Psoas muscle (tissue), 8 donors: ENCODE results near the gene IL10RB. TPM values are rescaled to one million over a fixed set of nuclear protein-coding genes. Genes with fewer than 3 reads are reported as not detected.

Experiments
- ATAC-seq, 4 donors: fragments of 200-7000 bp; cut with Tn5 transposase; one replicate each; pipeline ENCODE4 v1.9.1; 2020; ENCODE audit warnings: moderate library complexity in 3 of 4, mild to moderate bottlenecking in 2 of 4
- DNase-seq, 2 donors: peaks; one replicate each; pipeline ENCODE4 v3.0.0-alpha.2; 2020
- H3K27ac ChIP-seq: fragments of 200-600 bp; one replicate; pipeline ENCODE4 v1.8.0; 2022
- H3K27me3 ChIP-seq, 3 donors: fragments of 200-600 bp in 1 of 3; one replicate each; pipeline versions ENCODE4 v1.6.1 to v1.8.0; 2013 to 2022; ENCODE audit warnings: low read length in 2 of 3, mild to moderate bottlenecking in 2 of 3, moderate library complexity in 1 of 3; ENCODE audit not compliant: insufficient read depth in 3 of 3
- H3K36me3 ChIP-seq, 2 donors: fragments of 200-600 bp in 1 of 2; one replicate each; pipeline versions ENCODE4 v1.6.1 to v1.8.0; 2013 to 2022; ENCODE audit warnings: low read depth in 1 of 2, mild to moderate bottlenecking in 1 of 2, moderate library complexity in 1 of 2; ENCODE audit not compliant: insufficient read depth in 1 of 2
- H3K4me1 ChIP-seq: fragments of 200-600 bp; one replicate; pipeline ENCODE4 v1.8.0; 2022
- H3K4me3 ChIP-seq: fragments of 200-600 bp; one replicate; pipeline ENCODE4 v1.8.0; 2022; ENCODE audit warnings: mild to moderate bottlenecking
- H3K9me3 ChIP-seq: fragments of 200-600 bp; one replicate; pipeline ENCODE4 v1.8.0; 2022
- CTCF ChIP-seq: fragments of 200-600 bp; IDR thresholded peaks from one replicate; pipeline ENCODE4 v1.8.0; 2022; ENCODE audit warnings: antibody characterized with exemption
- WGBS, 3 donors: extraction: QIAGEN DNeasy Blood & Tissue Kit; methylation state at CpG; one replicate each; pipeline versions ENCODE4 v1.1.6 to v1.1.7; 2013; 5-methylcytosine and 5-hydroxymethylcytosine counted together
- intact Hi-C, 2 donors: fragments of 100-400 bp; cut with DNase I; formaldehyde crosslinking; loops; one replicate each; pipeline versions ENCODE4 v1.11.0 to v1.14.2; 2022
- polyA plus RNA-seq, 3 donors: library from polyadenylated mRNA; stranded (reverse); fragments of 200-250 nt; gene quantifications; one replicate each; pipeline ENCODE4 v1.2.3, GENCODE V29; 2013
- total RNA-seq, 4 donors: library from RNA; stranded (reverse); fragmentation: NEBNext Ultra II Directional in 2 of 4; extraction: Animal tissue kit (Norgen Biotek cat#: 25700) in 2 of 4; gene quantifications; one replicate each; pipeline versions ENCODE4 v1.2.1 to v1.2.4, GENCODE V29; 2021 to 2023
- donor health status: healthy with polysubstance abuse.
- donor health status: DM: no; HTN: no; CAD: no; lungs with moderate emphysema.
- donor health status: Bipolar disorder and iron deficiency.
- donor health status: healthy.
- donor health status: DM: yes; HTN: yes; CAD: no.
- donor health status: DM: no; HTN: no; CAD: no.
- donor health status: DM: no; HTN: no; CAD: no.
- donor health status: DM: yes; HTN: yes; CAD: no.

IL10RB gene
- total and polyA plus RNA-seq, 7 donors = 4.4 to 9.3 (median 7.2) TPM

- Histone ChIP-seq H3K27ac (peak overlapping the region; percentile 15), H3K36me3 (peaks cover 0 to 52% of the 10 kb centered on the region in 2 donors), H3K27me3 (no peaks in the 10 kb centered on the region), H3K4me3 (no peak overlapping the region), H3K9me3 (no peaks in the 10 kb centered on the region), H3K4me1 (no peaks in the 10 kb centered on the region)
- DNase-seq (no peak), ATAC-seq (no peak)
- intact Hi-C loops = no loop called here
- 57 to 59% (median 58%) methylated on average over 11 of the region's 11 CpGs for WGBS, 3 donors
- no peak for TF ChIP-seq CTCF
Observed at GRCh38 chr21:33286076-33286475, 19.9 kb downstream of the IL10RB start.

- Histone ChIP-seq H3K4me1 (no peaks in the 10 kb centered on the region), H3K27ac (peak overlapping the region; percentile 15), H3K27me3 (no peaks in the 10 kb centered on the region), H3K36me3 (peaks cover 0 to 56% of the 10 kb centered on the region in 2 donors), H3K4me3 (no peak overlapping the region), H3K9me3 (no peaks in the 10 kb centered on the region)
- intact Hi-C loops = no loop called here
- no peak for DNase-seq
- peak in 1 of 4 donors; percentile 59 for ATAC-seq
- WGBS, 3 donors = 64 to 70% (median 69%) methylated on average over 15 of the region's 15 CpGs
- no peak for TF ChIP-seq CTCF
Observed at GRCh38 chr21:33286600-33287456, 20.7 kb downstream of the IL10RB start.

- DNase-seq (no peak), ATAC-seq (no peak)
- no peak for TF ChIP-seq CTCF
- intact Hi-C loops = no loop called here
- no peaks in the 10 kb centered on the region for H3K9me3 ChIP-seq
- no peak overlapping the region for H3K4me3 ChIP-seq
- 67 to 78% (median 72%) methylated on average over 11 of the region's 11 CpGs for WGBS, 3 donors
- no peaks in the 10 kb centered on the region for H3K27me3 ChIP-seq
- no peaks in the 10 kb centered on the region for H3K4me1 ChIP-seq
- no peak overlapping the region for H3K27ac ChIP-seq
- H3K36me3 ChIP-seq = peaks cover 0 to 59% of the 10 kb centered on the region in 2 donors
Observed at GRCh38 chr21:33289199-33289819, 23.1 kb downstream of the IL10RB start.

- Histone ChIP-seq H3K27me3 (no peaks in the 10 kb centered on the region), H3K9me3 (no peaks in the 10 kb centered on the region), H3K36me3 (peaks cover 0 to 52% of the 10 kb centered on the region in 2 donors), H3K27ac (no peak overlapping the region), H3K4me3 (no peak overlapping the region), H3K4me1 (no peaks in the 10 kb centered on the region)
- ATAC-seq (no peak), DNase-seq (no peak)
- intact Hi-C loops = no loop called here
- no peak for TF ChIP-seq CTCF
- 93 to 96% (median 95%) methylated on average over 11 of the region's 11 CpGs for WGBS, 3 donors
Observed at GRCh38 chr21:33290441-33290840, 24.3 kb downstream of the IL10RB start.
